Breast epithelium (tissue), 4 donors: ENCODE results near the gene HBA2. TPM values are rescaled to one million over a fixed set of nuclear protein-coding genes. Genes with fewer than 3 reads are reported as not detected.
"Not testable (repeated sequence)": the region's sequence is repeated elsewhere in the genome, so short reads cannot be mapped to it uniquely, and the experiment has no call there.

ENCODE experiments used
- DNase-seq, 2 donors: peaks; one replicate each; pipeline ENCODE4 v3.0.0-alpha.2; 2019; ENCODE audit warnings: low spot score in 2 of 2
- H3K27ac ChIP-seq, 2 donors: fragments of 200-600 bp; sonication (generic) in 1 of 2; one replicate each; pipeline ENCODE4 v1.5.1; 2016 to 2019; ENCODE audit warnings: mild to moderate bottlenecking in 1 of 2
- H3K27me3 ChIP-seq, 2 donors: fragments of 200-600 bp; sonication (generic) in 1 of 2; one replicate each; pipeline versions ENCODE4 v1.5.1 to v1.6.0; 2017 to 2019; ENCODE audit warnings: control low read depth in 1 of 2, mild to moderate bottlenecking in 1 of 2
- H3K36me3 ChIP-seq: fragments of 200-600 bp; one replicate; pipeline ENCODE4 v1.5.1; 2019
- H3K4me1 ChIP-seq, 2 donors: fragments of 200-600 bp; sonication (generic); one replicate each; pipeline ENCODE4 v1.5.1; 2016 to 2019; ENCODE audit warnings: control low read depth in 1 of 2
- H3K4me3 ChIP-seq, 3 donors: fragments of 200-600 bp; sonication (generic); 1 replicate in 2 of 3; 2 replicates in 1 of 3; pipeline ENCODE4 v1.5.1; 2016 to 2019; ENCODE audit warnings: mild to moderate bottlenecking in 3 of 3, moderate library complexity in 2 of 3
- H3K9me3 ChIP-seq, 2 donors: fragments of 200-600 bp; sonication (generic) in 1 of 2; one replicate each; pipeline ENCODE4 v1.5.1; 2016 to 2019; ENCODE audit warnings: control low read depth in 1 of 2
- POLR2A ChIP-seq: fragments of 450-650 bp; IDR thresholded peaks from one replicate; pipeline ENCODE4 v1.6.1; 2016; ENCODE audit warnings: antibody characterized with exemption, mild to moderate bottlenecking, moderate library complexity
- POLR2AphosphoS5 ChIP-seq, 3 donors: sonication (generic); formaldehyde crosslinking; IDR thresholded peaks; one replicate each; pipeline ENCODE4 v1.6.1; 2017; ENCODE audit warnings: antibody characterized with exemption in 3 of 3
- intact Hi-C: fragments of 100-400 bp; cut with DNase I; formaldehyde crosslinking; loops from one replicate; pipeline ENCODE4 v1.15.1; 2023; ENCODE audit warnings: low total_unique reads
- total RNA-seq, 3 donors: library from RNA; depleted of rRNA; stranded (reverse); fragments of >200 nt; gene quantifications; one replicate each; pipeline ENCODE4 v1.1.0, GENCODE V29; 2016
- TF ChIP-seq, protein P1 (sequence below), 3 donors: fragments of 450-650 bp; IDR thresholded peaks; one replicate each; pipeline ENCODE4 v1.5.1; 2016 to 2017; ENCODE audit warnings: antibody characterized with exemption in 3 of 3, mild to moderate bottlenecking in 3 of 3, moderate library complexity in 3 of 3

Gene HBA2
- total RNA-seq, 3 donors from 2014 or later = 46.4 to 83.6 (median 52.2) TPM

DNA sequence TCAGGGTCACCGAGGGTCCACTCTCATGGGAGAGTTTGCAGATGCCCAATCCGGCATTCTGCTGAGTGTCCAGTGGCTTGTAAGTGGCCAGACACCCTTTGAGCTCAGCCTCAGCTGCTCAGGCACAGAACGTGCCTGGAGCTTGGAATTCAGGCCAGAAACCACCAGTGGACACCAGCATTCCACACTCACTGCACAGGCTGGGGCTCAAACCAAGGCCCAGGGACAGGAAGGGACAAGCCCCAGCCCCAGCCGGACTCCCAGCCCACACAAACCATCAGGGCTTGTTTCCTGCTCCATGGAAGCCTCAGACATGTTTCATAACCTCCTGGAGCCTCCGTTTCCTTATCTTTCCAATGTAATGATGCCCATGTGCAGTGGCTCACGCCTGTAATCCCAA lies 29.2 kb upstream of the HBA2 start:
- no peaks in the 10 kb centered on the region for H3K36me3 ChIP-seq
- no peak overlapping the region for H3K4me3 ChIP-seq
- TF ChIP-seq POLR2AphosphoS5 (IDR thresholded peaks at IDR 0.05) (no peak), POLR2A (no peak)
- TF ChIP-seq, protein P1, sequence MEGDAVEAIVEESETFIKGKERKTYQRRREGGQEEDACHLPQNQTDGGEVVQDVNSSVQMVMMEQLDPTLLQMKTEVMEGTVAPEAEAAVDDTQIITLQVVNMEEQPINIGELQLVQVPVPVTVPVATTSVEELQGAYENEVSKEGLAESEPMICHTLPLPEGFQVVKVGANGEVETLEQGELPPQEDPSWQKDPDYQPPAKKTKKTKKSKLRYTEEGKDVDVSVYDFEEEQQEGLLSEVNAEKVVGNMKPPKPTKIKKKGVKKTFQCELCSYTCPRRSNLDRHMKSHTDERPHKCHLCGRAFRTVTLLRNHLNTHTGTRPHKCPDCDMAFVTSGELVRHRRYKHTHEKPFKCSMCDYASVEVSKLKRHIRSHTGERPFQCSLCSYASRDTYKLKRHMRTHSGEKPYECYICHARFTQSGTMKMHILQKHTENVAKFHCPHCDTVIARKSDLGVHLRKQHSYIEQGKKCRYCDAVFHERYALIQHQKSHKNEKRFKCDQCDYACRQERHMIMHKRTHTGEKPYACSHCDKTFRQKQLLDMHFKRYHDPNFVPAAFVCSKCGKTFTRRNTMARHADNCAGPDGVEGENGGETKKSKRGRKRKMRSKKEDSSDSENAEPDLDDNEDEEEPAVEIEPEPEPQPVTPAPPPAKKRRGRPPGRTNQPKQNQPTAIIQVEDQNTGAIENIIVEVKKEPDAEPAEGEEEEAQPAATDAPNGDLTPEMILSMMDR (IDR thresholded peaks at IDR 0.05) = no peak
- no peak for DNase-seq
- intact Hi-C loops = no loop called here
- peak overlapping the region; percentile 5 to 17 for H3K27ac ChIP-seq
- H3K9me3 ChIP-seq = no peaks in the 10 kb centered on the region
- no peaks in the 10 kb centered on the region for H3K4me1 ChIP-seq
- no peaks in the 10 kb centered on the region for H3K27me3 ChIP-seq

DNA sequence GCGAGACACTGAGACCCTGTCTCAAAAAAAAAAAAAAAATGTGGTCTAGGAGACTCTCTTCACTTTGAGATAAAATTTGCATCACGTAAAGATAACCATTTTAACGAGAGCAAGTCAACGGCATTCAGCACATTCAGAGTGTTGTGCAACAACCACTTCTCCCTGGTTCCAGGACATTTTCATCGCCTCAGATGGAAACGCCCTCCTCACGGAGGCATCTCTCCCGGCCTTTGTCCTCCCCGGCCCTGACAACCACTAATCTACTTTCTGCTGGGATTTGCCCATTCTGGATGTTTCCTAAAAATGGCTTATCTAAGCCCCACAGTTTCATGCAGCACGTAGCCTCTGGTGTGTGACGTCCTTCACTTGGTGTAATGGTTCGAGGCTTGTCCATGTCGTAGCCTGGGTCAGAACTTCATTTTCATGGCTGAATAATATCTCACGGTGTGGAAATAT lies 27.9 kb upstream of the HBA2 start:
- H3K36me3 ChIP-seq = no peaks in the 10 kb centered on the region
- no peak for DNase-seq
- H3K9me3 ChIP-seq = no peaks in the 10 kb centered on the region
- TF ChIP-seq, protein P1 (IDR thresholded peaks at IDR 0.05) = no peak
- TF ChIP-seq POLR2A (no peak), POLR2AphosphoS5 (IDR thresholded peaks at IDR 0.05) (no peak)
- intact Hi-C loops = no loop called here
- no peaks in the 10 kb centered on the region for H3K27me3 ChIP-seq
- no peak overlapping the region for H3K27ac ChIP-seq
- no peaks in the 10 kb centered on the region for H3K4me1 ChIP-seq
- no peak overlapping the region for H3K4me3 ChIP-seq

DNA sequence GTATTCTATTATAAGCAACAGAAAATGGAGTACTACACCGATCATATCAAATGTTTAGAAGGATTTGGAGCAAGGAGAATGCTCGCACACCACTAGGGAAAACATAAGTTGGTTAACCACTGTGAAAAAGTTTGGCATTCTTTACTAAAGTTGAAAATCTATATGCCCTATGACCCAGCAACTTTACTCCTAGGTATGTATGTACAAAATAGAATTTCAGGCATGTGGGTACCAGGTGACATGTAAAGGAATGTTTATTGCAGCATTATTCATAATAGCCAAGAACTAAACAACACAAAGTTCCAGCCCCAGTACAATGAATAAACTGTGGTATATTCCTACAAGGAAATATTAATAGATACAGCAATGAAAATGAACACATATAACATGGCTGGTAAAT lies 26.0 kb upstream of the HBA2 start:
- Histone ChIP-seq H3K27me3 (no peaks in the 10 kb centered on the region), H3K36me3 (no peaks in the 10 kb centered on the region), H3K4me1 (no peaks in the 10 kb centered on the region), H3K9me3 (no peaks in the 10 kb centered on the region), H3K27ac (no peak overlapping the region), H3K4me3 (no peak overlapping the region)
- TF ChIP-seq POLR2AphosphoS5 (IDR thresholded peaks at IDR 0.05) (no peak), POLR2A (no peak)
- TF ChIP-seq, protein P1 (IDR thresholded peaks at IDR 0.05) = no peak
- intact Hi-C loops = no loop called here
- no peak for DNase-seq

DNA sequence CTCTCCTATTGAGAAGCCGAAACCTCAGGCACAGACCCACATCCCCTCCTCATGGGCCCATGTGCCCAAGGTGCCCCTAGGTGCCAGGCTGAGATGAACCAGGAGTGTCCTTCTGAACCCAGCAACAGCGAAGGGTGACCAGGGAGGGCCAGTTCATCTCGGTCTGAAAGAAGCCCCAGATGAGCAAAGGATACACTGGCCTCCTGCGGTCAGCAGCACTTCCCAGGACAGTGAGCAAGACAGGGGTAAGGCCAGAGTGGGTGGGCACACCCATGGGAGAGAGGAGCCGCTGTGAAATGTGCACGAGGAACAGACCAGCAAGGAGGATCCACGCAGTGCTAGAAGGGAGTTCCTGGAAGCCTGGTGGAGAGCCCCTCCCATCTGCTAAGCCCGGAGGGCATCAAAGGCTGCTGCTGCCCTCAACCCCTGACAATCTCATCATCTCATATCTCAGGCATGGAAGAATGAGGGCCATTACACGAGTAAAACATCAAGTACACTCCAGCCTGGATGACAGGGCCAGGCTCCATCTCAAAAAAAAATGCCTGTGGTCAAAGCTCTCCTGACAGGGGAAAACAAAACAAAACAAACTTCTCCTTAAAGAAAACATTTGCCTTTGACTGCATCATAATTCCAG lies 23.5 kb upstream of the HBA2 start:
- no peak for DNase-seq
- Histone ChIP-seq H3K4me1 (no peaks in the 10 kb centered on the region), H3K27ac (no peak overlapping the region), H3K27me3 (no peaks in the 10 kb centered on the region), H3K9me3 (no peaks in the 10 kb centered on the region), H3K36me3 (no peaks in the 10 kb centered on the region), H3K4me3 (no peak overlapping the region)
- intact Hi-C loops = no loop called here
- no peak for TF ChIP-seq POLR2A
- TF ChIP-seq, protein P1 (IDR thresholded peaks at IDR 0.05) = no peak
- no peak for TF ChIP-seq POLR2AphosphoS5 (IDR thresholded peaks at IDR 0.05)

DNA sequence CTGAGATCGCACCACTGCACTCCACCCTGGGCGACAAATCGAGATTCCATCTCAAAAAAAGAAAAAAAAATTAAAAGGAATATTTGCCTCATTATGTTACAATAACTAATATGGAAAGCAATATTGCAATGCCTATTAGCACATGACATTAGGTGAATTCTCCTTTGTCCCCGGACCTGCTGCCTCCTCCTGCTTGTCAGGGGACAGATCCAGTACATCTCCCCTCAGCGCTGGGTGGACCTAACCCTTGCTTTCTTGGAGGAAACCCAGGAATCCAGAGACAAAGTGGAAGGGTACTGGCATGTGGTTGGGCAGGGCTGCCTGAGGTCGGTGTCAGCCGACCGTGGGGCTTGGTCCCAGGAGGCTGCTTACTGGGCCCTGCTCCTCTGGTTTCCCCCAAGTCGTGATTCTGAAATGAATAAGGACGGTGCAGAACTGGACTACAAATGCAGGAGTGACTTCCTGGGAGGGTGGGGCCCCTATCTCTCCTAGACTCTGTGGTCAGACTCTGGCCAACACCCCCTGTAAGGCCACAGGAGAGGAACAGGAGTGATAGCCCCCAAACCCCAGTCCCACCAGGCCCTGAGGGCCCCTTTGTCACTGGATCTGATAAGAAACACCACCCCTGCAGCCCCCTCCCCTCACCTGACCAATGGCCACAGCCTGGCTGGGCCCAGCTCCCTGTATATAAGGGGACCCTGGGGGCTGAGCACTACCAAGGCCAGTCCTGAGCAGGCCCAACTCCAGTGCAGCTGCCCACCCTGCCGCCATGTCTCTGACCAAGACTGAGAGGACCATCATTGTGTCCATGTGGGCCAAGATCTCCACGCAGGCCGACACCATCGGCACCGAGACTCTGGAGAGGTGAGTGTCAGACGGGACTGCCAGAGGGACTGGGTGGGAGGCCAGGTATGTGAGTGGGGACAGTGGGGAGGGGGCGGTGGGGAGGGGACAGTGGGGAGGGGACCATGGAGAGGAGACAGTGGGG lies 20.2 kb upstream of the HBA2 start, which contains the start of gene HBZ:
HBZ (plus strand) TSS at position 504 of the 988 bp plus-strand sequence; CDS start at position 770, 266 bp downstream.
- Histone ChIP-seq H3K27me3 (no peaks in the 10 kb centered on the region), H3K36me3 (no peaks in the 10 kb centered on the region), H3K4me3 (no peak within 1 kb of the TSS), H3K9me3 (no peaks in the 10 kb centered on the region), H3K4me1 (no peaks in the 10 kb centered on the region), H3K27ac (no peak within 1 kb of the TSS)
- DNase-seq = no peak
- intact Hi-C loops = no loop called here
- TF ChIP-seq, protein P1 (IDR thresholded peaks at IDR 0.05) = no peak
- no peak for TF ChIP-seq POLR2A
- no peak for TF ChIP-seq POLR2AphosphoS5 (IDR thresholded peaks at IDR 0.05)

DNA sequence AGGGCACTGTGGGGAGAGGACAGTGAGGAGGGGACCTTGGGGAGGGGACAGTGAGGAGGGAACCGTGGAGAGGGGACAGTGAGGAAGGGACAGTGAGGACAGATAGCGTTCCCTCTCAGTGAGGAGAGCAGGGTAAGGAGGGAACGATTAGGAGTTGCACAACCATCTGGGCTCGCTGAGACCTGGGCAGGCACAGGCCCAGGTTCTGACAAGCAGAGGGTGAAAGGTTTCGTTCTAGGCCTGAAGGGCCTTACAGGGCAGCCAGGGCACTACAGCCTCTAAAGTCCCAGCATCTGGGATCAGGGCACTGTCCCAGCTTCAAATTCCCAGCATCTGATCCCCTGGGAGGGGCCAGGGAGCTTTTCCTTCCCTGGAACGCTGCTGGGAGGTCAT lies 19.6 kb upstream of the HBA2 start:
- H3K36me3 ChIP-seq, intact Hi-C loops, H3K27ac ChIP-seq, H3K9me3 ChIP-seq, H3K27me3 ChIP-seq, H3K4me1 ChIP-seq, H3K4me3 ChIP-seq, DNase-seq: not testable (repeated sequence)

DNA sequence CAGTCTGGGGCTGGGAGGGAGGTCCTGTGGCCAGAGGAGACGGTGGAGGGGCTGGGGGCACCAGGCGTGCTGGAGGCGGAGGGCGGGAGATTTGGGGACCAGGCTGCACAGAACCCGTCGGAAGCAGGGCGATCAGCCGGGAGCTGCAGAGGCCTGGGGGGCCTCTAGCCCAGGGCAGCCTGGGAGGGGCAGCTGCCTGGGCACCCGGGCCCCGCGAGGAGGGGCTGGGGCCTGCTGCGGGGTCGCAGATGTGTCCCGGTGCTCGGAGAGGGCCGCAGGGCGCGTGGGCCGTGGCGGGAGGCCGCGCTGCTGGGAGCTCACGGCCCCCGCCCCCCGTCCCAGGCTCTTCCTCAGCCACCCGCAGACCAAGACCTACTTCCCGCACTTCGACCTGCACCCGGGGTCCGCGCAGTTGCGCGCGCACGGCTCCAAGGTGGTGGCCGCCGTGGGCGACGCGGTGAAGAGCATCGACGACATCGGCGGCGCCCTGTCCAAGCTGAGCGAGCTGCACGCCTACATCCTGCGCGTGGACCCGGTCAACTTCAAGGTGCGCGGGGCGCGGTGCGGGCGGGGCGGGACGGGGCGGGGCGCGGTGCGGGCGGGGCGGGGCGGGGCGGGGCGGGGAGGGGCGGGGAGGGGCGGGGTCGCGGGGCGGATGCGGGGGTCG lies 19.0 kb upstream of the HBA2 start:
- H3K9me3 ChIP-seq, H3K27me3 ChIP-seq, H3K27ac ChIP-seq, intact Hi-C loops, H3K36me3 ChIP-seq, H3K4me1 ChIP-seq, DNase-seq: not testable (repeated sequence)
- peak overlapping the region in 1 of 3 donors; percentile 54 for H3K4me3 ChIP-seq
